Brain pericyte (primary cell): Measurements from ENCODE around the gene SMC1B.
"Not testable (repeated sequence)": the region's sequence is repeated elsewhere in the genome, so short reads cannot be mapped to it uniquely, and the experiment has no call there.

Source experiments
- DNase-seq: peaks from one replicate; pipeline ENCODE4 v3.0.0-alpha.2; 2012; ENCODE audit warnings: low read depth, low spot score

The SMC1B gene

DNA sequence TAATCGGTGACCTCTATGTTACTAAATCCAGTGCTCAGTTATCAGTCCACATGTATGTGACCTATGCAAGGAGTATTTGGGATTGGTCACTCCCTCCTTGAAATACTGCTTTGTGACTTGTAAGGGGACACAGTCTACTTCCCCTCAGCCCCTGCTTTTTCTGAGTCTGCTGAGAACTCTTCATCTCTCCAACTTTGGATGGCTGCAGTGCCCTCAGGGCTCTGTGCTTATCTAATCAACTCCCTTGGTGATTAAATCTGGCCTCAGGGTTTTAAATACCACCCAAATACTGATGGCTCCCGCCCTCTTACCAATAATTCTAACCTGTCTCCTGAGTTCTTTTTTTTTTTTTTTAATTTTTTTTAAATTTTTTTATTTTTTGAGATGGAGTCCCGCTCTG, 63.5 kb downstream of the SMC1B start:
- no peak for DNase-seq

DNA sequence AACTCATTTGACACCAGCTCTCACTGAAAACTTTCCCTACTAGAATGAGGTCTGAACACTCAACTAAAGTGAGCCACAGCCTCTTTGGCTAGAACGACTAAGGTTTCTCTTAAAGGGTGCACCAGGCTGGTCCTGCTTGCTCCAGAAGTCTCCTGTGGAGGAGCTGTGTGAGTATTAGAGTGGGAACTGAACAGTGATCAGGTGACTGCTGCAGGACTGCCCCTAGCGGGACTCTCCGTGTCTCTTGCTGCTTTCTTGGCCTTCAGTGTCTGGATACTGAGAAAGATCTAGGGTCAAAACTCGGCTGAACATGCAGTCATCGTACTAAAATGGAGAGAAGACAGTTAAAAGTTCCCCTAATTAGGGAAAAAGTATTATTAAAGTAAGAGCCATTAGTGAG, 69.1 kb downstream of the SMC1B start:
- no peak for DNase-seq

DNA sequence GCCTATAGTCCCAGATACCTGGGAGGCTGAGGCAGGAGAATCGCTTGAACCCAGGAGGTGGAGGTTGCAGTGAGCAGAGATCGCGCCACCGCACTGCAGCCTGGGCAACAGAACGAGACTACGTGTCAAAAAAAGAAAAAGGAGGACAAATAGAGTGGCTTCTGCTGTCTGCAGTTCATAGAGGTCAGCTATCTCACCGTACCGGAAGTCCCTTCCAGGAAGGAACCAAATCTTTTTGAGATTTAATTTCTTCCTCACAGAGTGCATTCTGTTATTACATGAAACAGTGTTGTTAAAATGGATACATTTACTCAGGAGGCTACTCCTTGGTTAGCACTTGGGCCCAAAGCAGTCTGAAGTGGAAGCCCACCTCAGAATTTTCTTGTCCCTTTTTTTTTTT, 70.3 kb downstream of the SMC1B start:
- DNase-seq, result no peak

DNA sequence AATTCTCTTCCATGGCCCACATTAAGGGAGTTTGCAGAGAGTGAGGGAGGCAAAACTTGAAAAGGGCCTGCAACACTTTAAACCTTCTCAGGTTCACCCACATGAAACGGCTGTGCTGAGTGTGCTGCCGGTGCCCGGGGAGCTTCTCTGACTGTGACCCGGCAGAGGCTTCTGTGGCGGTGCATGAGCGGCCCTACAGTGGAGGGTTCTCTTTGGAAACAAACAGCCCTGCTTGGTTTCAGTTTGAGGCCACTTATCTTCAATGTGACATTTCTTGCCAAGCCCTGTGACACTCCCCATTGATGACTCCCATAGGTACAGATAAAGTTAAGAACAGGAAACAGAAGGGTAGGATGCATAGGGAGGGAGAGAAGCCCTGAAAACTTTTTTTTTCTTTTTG, 71.9 kb downstream of the SMC1B start:
- DNase-seq, result no peak

DNA sequence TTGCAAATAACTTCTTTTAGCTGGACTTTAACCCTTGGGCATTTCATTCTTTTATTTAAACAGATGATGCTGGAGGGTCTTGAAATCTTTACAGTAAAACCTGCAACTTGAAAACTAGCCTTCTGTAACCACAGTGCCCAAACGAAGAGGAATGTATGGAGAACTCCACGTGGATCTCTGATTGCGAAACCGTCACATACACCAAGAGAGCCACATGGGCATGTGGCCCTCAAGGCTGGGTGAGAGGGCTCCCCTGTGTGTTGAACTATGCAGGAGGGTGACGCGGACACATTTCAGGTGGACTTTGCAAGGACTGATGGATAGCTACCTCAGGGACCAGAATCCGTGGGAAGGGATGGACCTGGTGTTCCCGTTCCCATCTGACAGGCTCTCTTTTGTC, 73.1 kb downstream of the SMC1B start:
- DNase-seq, result no peak

DNA sequence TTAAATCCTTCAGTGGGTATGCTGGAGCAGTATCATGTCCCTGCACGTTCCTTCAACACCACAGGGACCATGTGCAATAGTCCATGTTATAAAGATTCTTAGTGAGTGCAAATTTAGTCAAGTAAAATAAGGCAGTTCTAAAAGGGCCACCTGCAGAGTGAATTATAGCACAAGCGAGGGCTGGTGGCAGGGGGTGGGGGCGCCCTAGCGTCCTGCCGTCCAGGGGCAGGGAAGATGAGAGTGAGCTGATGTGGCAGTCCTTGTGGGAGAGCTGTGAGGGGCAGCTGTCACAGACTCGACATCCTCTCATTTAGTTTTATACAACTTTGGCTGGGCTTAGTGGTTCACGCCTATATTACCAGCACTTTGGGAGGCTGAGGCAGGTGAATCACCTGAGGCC, 74.6 kb downstream of the SMC1B start:
- no peak for DNase-seq

DNA sequence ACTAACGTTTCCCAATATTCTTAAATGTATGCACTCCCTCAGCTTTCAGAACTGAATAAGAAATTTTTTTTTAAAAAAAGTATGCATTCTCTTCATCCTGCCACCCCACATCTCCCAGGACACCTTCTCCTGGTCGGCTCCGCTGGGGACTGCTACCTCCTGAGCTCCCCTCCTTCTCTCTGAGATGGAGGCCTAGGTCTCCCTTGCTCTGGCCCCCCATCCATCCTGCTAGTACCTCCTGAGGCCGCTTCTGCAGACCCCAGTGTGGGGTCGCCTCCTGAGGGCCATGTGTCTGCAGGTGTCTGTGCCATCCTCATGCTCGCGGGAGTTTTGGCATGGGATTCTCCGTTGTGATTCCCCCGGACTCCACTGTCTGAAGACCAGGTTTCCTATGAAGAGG, 75.9 kb downstream of the SMC1B start:
- DNase-seq, result no peak

DNA sequence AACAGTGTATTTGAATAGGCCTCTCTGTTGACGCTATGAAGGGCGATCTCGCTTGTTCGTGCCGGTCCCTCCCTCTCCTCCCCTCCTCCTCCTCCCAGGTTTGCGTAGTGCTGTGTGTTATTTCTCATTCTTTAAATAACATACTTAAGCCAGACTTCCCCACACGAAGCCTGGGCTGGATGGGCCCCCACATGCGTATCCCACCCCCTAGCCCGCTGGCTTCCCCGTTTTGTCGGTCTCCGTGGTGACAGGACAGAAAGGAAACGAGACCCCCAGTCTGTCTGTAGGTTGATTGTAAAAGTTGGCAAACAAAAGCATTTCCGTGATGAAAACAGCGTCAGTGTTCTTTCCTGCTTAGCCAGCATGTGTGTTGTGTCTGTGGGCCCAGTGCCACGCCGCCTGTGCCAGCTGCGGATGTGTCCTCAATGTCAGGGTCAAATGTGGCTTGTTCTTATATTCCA, 76.4 kb downstream of the SMC1B start:
- DNase-seq, result no peak

DNA sequence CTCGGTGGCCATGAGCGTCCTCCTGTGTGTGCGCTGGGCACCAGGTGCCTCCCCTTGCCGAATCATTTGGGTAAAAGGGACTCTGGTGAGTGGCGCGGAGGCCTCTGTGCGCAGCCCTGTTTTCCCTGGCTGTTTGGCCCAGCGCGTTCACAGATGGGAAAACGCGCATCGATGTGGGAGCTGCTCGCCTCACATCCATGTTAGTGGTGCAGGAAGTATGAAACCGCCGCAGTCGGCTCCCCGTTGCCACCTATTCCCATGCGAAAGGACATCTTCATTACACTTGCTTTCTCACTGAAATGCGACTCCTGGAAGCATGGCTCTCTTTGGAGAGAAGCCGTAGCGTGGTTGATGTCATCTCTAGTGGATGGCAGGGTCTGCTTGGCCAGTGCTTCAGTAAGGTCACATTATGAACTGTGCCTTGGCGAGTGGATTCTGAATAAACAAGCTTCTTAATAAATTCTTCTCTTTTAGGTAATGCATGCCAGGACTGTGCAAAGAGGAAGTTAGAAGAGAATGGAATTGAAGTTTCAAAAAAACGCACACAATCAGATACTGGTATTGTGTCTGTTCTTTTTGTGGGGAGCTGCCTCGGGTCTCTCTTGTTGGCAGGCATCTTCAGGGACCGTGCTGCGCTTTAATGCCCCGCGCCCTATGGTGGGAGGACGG, 77.4 kb downstream of the SMC1B start:
- DNase-seq, result no peak

DNA sequence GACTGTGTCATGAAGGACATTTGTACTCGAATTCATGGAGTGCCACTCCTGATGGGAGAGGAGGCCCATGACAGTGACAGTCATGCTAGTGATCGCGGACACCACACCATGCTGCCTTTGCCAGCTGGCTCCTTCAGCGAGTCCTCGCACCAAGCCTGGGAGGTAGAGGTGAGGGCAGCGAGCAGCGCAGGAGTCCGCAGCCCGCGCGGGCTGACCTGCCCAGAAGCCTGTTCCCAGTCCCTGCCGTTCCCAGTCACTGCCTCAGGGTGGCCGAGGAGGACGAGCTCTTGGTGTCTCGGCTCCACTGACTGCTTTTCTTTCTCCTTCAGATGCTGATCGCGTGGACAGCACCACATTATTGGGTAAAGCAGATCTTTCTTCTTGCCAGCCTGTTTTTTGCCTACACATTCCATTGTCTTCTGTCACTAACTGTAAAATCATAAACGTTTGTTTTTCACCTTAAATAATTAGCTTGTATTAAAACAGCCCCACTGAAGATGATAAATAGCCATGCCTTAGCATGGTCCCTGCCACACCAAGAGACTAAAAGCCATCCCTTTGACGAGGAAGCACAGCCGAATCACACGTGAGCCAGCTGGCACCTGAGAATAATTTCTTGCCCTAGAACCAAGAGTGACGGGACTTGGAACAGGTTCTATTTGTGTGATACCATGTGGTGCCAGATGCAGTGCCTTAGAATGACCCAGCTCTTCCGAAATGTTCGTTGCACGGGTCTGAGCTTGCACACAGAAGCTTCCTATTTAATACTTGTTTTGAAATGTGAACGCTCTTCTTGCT, 78.2 kb downstream of the SMC1B start:
- no peak for DNase-seq

DNA sequence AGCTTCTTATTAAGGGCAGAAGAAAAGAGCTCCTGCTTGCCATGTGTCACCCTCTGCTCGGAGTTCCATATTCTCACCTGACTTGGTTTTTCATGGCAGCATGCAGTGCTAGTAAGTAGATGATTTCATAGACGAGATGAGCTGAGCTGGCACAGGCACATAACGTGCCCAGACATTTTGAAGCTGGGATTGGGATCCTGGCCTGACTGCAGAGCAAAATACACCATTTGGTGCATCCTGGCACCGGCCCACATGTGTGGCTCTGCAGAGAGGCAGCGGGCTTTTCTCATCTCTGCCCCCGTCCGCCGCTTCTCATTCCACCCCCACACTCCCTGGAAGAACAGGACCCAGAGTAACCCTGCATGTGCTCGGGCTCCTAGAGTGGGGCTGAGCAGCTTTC, 78.9 kb downstream of the SMC1B start:
- DNase-seq, result no peak

DNA sequence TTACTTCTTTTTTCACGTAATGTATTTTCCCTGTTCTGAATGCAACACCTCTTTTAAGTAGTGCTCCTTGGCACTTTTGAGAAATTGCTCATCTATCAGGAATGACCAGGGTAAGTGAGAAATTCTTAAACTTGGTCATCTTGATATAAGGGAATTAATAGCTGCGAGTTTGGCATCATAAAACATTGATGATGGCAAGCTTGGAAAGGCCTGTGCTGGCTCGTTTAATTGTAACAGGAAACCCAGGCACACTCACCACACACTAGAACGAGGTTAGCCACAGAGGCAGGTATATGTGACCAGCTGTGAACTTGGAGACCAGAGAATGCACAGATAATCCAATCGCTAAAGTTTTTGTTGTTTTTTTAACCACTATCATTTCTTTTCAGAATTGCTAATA, 79.3 kb downstream of the SMC1B start:
- no peak for DNase-seq

DNA sequence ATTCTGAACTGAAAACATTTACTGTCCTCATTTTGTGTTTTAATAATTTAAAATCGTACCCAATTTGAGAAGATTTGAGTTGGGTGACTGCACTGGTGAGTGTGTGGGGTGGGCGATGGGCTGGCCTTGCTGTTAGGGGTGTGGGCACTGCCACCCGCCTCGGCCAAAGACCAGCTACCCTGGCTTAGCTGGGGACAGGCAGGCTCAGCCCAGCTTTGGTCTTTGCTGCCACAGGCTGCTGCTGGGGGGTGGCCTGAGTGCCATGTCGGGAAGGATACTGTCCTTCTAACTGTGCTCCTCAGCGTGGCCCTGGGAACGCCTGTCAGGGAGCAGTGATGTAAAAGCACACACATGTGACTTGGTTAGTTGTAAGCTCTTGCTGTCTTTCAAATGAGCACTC, 81.4 kb downstream of the SMC1B start:
- no peak for DNase-seq

DNA sequence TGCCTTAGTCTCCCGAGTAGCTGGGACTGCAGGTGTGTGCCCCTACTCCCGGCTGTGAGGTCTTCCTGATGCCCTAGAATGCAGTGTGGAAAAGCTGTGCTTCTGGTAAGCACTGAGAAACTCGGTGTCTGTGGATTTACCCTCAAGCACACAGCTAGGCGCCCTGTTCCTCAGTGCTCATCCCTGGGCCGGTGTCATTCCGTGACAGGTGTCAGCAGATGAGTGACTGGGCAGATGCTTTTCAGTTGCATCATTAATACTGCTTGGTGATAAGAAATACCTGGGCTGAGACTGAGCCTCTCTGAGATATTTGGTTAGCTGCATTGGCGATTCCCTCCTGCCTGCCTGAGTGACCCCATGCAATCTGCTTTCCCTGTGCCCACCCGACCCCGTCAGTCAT, 81.9 kb downstream of the SMC1B start:
- DNase-seq, result no peak

DNA sequence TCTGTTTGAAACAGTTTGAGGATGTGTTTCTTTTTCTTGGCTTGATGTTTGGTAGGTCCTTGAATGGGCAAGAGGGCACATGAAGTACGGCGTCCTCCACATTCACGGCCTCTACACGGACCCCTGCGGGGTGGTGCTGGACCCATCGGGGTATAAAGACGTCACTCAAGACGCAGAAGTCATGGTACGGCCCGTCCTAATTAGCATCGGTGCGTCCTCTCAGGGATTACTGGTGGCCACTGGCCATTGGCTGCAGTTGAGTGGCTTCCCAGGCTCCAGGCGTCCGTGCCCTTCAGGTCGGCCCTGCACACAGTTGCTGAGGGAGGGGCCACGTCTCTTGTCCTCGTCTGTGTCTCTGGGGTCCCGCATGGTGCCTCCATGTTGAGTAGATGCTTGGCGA, 82.9 kb downstream of the SMC1B start:
- DNase-seq, result no peak

DNA sequence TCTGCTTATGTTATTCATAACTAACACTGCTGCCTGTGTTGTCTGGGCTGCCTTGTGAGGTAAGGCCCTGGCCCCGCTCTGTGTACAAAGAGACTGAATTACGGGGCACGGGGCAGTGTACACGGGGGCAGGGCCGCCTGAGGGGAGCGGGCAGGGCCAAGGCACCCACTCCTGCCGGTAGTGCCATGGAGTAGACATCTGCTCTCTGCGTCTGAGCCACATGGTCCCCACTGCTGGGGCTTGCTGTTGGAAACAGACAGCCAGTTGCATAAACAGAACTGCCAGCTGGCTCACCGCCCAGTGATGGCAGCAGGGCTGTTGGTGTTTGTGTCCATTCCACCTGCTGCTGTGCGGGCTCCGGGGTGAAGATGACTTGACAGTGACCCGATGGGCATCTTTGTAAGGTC, 83.9 kb downstream of the SMC1B start:
- no peak for DNase-seq

DNA sequence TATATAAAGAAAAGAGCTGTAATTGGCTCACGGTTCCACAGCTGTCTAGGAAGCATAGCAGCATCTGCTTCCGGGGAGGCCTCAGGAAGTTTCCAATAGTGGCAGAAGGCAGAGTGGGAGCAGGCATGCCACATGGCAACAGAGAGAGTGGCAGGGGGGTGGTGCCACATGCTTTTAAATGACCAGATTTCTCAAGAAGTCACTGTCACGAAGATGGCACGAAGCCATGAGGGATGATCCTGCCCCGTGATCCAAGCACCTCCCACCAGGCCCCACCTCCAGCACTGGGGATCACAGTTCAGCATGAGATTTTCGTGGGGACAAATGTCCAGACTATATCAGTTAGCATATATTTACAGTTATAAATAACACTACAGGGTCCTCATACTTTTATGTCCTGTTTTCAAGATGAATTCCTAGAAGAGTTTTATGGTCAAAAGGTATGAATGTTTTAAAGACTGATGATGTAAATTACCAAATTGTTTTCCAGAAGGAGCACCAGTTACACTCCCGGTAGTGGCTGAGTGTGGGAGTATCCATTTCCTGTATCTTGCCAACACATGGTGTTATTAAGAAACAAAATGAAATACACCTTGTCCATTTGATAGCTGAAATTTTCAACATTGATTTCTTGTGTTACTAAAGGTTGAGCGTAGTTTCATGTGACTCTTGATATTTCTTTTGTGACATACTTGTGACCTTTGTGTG, 84.4 kb downstream of the SMC1B start:
- no peak for DNase-seq

DNA sequence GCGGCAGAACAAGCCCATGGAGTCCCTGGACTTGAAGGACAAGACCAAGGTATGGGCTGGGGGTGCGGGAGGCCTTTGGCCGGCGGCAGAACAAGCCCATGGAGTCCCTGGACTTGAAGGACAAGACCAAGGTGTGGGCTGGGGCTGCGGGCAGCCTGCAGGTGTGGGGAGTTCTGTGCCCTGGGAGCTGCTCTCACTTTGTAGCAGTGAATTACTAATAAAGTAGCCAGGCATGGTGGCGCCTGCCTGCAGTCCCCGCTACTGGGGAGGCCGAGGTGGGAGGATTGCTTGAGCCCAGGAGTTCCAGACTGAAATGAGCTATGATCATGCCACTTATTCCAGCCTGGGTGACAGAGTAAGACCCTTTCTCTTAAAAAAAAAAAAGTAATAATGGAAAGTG, 85.1 kb downstream of the SMC1B start:
- not testable (repeated sequence) for DNase-seq

DNA sequence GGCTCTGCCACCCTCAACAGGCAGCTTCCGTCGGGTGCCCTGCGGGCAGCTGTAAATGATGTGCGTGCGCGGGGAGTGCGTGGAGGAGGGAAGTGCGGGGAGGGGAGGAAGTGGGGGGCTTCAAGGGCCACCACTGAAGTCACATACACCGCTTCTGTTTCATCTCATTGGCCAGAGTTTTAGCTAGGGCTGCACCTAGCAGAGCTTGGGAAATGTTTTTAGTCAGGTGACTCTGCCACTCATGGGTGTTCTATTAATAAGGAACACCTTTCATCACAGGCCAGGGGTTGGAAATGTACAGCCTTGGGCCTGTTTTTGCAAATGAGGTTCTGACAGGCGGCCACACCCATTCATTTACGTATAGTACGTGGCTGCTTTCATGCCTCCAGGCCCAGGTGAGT, 89.1 kb downstream of the SMC1B start:
- DNase-seq, result no peak

DNA sequence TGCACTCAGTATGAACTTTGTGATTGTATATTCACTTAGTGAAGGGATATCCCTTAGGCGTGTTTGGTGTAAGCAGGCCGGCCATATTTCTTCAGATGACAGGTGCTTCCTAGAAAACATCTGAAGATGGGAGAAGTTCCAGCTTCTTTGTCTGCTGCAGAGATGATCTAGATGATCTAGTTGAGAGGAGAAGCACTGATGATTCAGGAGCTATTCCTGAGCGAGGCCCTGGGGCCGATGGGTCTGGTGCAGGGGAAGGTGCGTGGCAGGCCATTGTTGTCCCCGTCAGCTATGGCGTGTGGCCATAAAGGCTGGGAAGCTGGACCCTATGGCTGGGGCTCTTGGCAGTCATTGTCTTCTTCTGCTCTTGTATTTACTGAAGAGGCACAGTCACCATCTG, 89.7 kb downstream of the SMC1B start:
- DNase-seq, result no peak

DNA sequence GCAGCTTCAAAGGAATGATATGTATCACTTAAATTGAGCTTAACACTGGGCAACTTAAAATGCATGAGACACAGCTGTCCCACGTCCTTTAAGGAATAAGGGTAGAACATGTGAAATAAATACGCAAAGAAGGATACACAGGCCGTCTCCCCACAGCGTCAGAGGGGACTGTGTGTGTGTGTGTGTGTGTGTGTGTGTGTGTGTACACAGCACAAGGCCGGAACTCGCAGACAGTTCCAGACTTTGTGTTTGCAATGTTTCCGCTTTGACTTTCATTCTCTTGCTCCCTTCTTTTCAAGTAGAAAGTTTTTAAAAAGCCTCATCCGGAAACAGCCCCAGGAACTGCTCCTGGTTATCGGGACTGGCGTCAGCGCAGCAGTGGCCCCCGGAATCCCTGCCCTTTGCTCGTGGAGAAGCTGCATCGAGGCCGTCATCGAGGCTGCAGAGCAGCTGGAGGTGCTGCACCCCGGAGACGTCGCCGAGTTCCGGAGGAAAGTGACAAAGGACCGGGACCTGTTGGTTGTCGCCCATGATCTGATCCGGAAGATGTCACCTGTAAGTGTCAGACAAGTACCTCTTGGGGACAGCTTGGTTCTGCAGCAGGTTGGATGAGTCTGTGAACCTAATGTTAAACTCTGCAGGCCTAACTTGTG, 90.4 kb downstream of the SMC1B start:
- no peak for DNase-seq

DNA sequence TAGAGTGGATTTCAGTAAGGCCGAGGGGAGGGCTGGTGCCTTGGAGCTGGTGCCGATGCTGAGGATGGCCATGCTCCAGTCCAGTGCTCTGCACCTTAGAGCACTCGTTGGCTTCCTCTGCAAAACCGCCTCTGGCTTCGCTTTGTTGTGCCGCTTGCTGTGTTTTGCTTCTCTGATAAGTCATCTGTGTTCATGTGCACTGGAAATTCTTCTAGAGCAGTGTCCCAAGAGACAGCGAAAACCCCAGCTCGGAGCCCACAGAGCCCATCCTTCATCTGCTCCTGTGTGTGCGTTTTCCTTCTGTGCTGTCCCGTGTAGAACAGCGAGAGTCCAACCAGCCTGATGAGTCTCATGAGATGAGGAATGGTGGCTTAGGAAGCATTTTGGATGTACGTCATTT, 91.6 kb downstream of the SMC1B start:
- DNase-seq, result no peak
